GM12878 (cell line): ENCODE measurements around the gene PIGBOS1. TPM values are rescaled to one million over a fixed set of nuclear protein-coding genes. Genes with fewer than 3 reads are reported as not detected.
"Not testable (repeated sequence)": the region's sequence is repeated elsewhere in the genome, so short reads cannot be mapped to it uniquely, and the experiment has no call there.

Source experiments
- ATAC-seq: fragments of 200-7000 bp; cut with Tn5 transposase; 3 replicates; pipeline ENCODE4 v1.9.1; 2020; ENCODE audit warnings: mild to moderate bottlenecking, moderate library complexity
- BruUV-seq: library from RNA; stranded (reverse); fragments of 400-500 nt; replicated peaks from 2 replicates; lab custom pipeline; 2021; lab: Mats Ljungman, UMichigan
- CTCF ChIA-PET: fragments of 300-600 bp; sonication (Branson Sonifier 250); formaldehyde crosslinking; extraction: SDS; loops from one replicate; lab custom pipeline; 2021; ENCODE audit warnings: inconsistent platforms; lab: Yijun Ruan, JAX
- POLR2A ChIA-PET: fragments of 350-600 bp; formaldehyde crosslinking; extraction: SDS; loops from one replicate; lab custom pipeline; 2021; ENCODE audit warnings: inconsistent platforms; lab: Charles Lee
- RAD21 ChIA-PET: fragments of 300-600 bp; sonication (Branson Sonifier 250); formaldehyde crosslinking; loops from one replicate; lab custom pipeline; 2023; ENCODE audit warnings: antibody characterized with exemption; ENCODE audit not compliant: unreplicated experiment; lab: Charles Lee
- SMC1A ChIA-PET: fragments of 300-600 bp; sonication (Branson Sonifier 250); formaldehyde crosslinking; loops from one replicate; lab custom pipeline; 2023; ENCODE audit not compliant: unreplicated experiment, uncharacterized antibody; lab: Charles Lee
- DNase-seq: peaks from one replicate; pipeline ENCODE4 v3.0.0-alpha.2; 2011; ENCODE audit warnings: low read depth, low spot score
- FAIRE-seq: peaks from 3 replicates; lab custom pipeline; 2011; peaks lifted over from hg19 to GRCh38; lab: Jason Lieb, UNC
- H2AFZ ChIP-seq: 2 replicates; pipeline ENCODE4 v1.6.0; 2011; ENCODE audit warnings: low read depth, low read length, control low read depth; ENCODE audit not compliant: control insufficient read depth
- H3K27ac ChIP-seq: 2 replicates; pipeline ENCODE4 v1.5.1; 2011; ENCODE audit warnings: control low read depth; ENCODE audit not compliant: control insufficient read depth, insufficient read depth
- H3K27me3 ChIP-seq, 2 experiments: replicated peaks in 1 of 2; 2 replicates each; pipeline versions ENCODE4 v1.6.0 to v1.6.1; 2011; ENCODE audit warnings: low read length in 1 of 2; ENCODE audit not compliant: control insufficient read depth in 2 of 2, insufficient read depth in 2 of 2
- H3K36me3 ChIP-seq, 2 experiments: 2 replicates each; pipeline ENCODE4 v1.5.1; 2011; ENCODE audit warnings: low read length in 1 of 2; ENCODE audit not compliant: control insufficient read depth in 2 of 2, insufficient read depth in 2 of 2
- H3K4me1 ChIP-seq: 2 replicates; pipeline ENCODE4 v1.6.1; 2011; ENCODE audit warnings: mild to moderate bottlenecking, low read length, moderate library complexity, mixed read lengths; ENCODE audit not compliant: control insufficient read depth, insufficient read depth
- H3K4me2 ChIP-seq: 2 replicates; pipeline ENCODE4 v1.6.0; 2011; ENCODE audit warnings: control low read depth; ENCODE audit not compliant: control insufficient read depth, insufficient read depth
- H3K4me3 ChIP-seq: fragments of 200-600 bp; sonication (generic); 2 replicates; pipeline ENCODE4 v1.5.1; 2016
- H3K79me2 ChIP-seq: 2 replicates; pipeline ENCODE4 v1.6.0; 2011; ENCODE audit warnings: low read length; ENCODE audit not compliant: control insufficient read depth, insufficient read depth
- H3K9ac ChIP-seq: 2 replicates; pipeline ENCODE4 v1.8.0; 2011; ENCODE audit warnings: low read length, control low read depth, mixed read lengths; ENCODE audit not compliant: control insufficient read depth, insufficient read depth
- H3K9me3 ChIP-seq: replicated peaks from 3 replicates; pipeline ENCODE4 v1.5.1; 2011; ENCODE audit warnings: mild to moderate bottlenecking, low read length; ENCODE audit not compliant: control insufficient read depth, insufficient read depth
- H4K20me1 ChIP-seq: 2 replicates; pipeline ENCODE4 v1.6.0; 2011; ENCODE audit not compliant: control insufficient read depth, insufficient read depth
- WGBS: methylation state at CpG from one replicate; pipeline ENCODE4 v1.1.6; 2016; ENCODE audit warnings: low lambda C conversion rate; ENCODE audit not compliant: insufficient replicate concordance, insufficient coverage; ENCODE audit errors: missing lambda C conversion rate; 5-methylcytosine and 5-hydroxymethylcytosine counted together
- in situ Hi-C: fragments of 300-500 bp; cut with MboI; formaldehyde crosslinking; loops from 9 replicates; pipeline ENCODE4 v1.14.3; 2018; ENCODE audit warnings: mixed read lengths
- intact Hi-C: fragments of 100-400 bp; cut with micrococcal nuclease; formaldehyde crosslinking; loops from one replicate; pipeline ENCODE4 v1.14.2; 2022; ENCODE audit not compliant: unreplicated experiment
- polyA plus RNA-seq, 11 experiments: library from polyadenylated mRNA; depleted of rRNA in 4 of 11; unstranded in 6 of 11; stranded (reverse) in 5 of 11; fragments of >200 nt; fragmentation: Nextera tagmentation in 4 of 11; fragmentation: Illumina TruSeq in 1 of 11; extraction: Ambion mirVana in 4 of 11; extraction: Trizol in 1 of 11; gene quantifications; 1 replicate in 1 of 11; 2 replicates in 10 of 11; pipeline versions ENCODE4 v1.2.1 to v1.2.3, GENCODE V29; 2011 to 2016; ENCODE audit warnings: inconsistent platforms in 2 of 11, missing spikeins in 2 of 11, low read depth in 1 of 11
- total RNA-seq, 4 experiments: library from RNA; depleted of rRNA in 3 of 4; stranded (reverse); fragments of >200 nt in 3 of 4; fragmentation: Illumina TruSeq in 1 of 4; extraction: Trizol in 1 of 4; gene quantifications; 2 replicates each; pipeline versions ENCODE4 v1.2.1 to v1.2.3, GENCODE V29; 2013 to 2021
- TF ChIP-seq, protein P1 (sequence below): fragments of 450-650 bp; IDR thresholded peaks from 2 replicates; pipeline ENCODE4 v1.6.1; 2016; ENCODE audit warnings: mild to moderate bottlenecking

The PIGBOS1 gene
- total and polyA plus RNA-seq, 10 of the 15 experiments (the other 5 are each of a cell fraction or from before 2014, with no cell fraction given), result 7.1 to 24.7 (median 10.2) TPM

DNA sequence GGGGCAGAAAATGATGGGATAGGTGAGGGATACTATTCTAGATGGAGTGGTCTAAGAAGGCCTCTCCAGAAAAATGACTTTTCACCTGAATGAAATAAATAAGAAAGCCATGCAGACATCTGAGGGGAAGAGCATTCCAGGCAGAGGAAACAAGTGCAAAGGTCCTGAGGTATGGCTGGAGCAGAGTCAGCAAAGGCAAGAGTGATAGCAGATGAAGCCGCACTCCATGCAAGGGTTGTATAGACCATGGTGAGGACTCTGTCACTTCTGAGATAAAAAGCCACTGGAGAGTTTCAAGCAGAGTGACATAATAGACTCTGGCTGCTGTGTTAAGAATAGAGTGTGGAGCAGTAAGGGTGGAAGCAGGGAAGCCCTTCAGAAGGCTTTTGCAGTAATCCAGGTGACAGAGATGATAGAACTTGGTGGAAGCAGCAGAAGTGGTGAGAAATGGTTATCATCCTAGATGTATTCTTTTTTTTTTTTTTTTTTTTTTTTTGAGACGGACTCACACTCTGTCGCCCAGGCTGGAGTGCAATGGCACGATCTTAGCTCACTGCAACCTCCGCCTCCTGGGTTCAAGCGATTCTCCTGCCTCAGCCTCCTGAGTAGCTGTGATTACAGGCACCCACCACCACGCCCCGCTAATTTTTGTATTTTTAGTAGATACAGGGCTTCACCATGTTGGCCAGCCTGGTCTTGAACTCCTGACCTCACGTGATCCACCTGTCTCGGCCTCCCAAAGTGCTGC lies 32.3 kb downstream of the PIGBOS1 start:
- POLR2A ChIA-PET, result interaction anchor here (0.6 to 1.5 kb wide), 3 partner anchors 10 to 692 kb away, joined by 3 to 9 read pairs (median 3); no protein-coding TSS in a partner anchor
- H3K4me2 ChIP-seq, BruUV-seq, H4K20me1 ChIP-seq, FAIRE-seq, in situ Hi-C loops, ATAC-seq, H3K27ac ChIP-seq, H3K9ac ChIP-seq, H3K4me3 ChIP-seq, H3K9me3 ChIP-seq, H3K36me3 ChIP-seq, H3K27me3 ChIP-seq, H2AFZ ChIP-seq, DNase-seq: not testable (repeated sequence)
- WGBS, result 100% methylated on average over 9 of the region's 10 CpGs
- CTCF ChIA-PET, result interaction anchor here (1.8 to 3.0 kb wide), 3 partner anchors 9 to 69 kb away, joined by 3 to 34 read pairs (median 9); no protein-coding TSS in a partner anchor
- TF ChIP-seq, protein P1, sequence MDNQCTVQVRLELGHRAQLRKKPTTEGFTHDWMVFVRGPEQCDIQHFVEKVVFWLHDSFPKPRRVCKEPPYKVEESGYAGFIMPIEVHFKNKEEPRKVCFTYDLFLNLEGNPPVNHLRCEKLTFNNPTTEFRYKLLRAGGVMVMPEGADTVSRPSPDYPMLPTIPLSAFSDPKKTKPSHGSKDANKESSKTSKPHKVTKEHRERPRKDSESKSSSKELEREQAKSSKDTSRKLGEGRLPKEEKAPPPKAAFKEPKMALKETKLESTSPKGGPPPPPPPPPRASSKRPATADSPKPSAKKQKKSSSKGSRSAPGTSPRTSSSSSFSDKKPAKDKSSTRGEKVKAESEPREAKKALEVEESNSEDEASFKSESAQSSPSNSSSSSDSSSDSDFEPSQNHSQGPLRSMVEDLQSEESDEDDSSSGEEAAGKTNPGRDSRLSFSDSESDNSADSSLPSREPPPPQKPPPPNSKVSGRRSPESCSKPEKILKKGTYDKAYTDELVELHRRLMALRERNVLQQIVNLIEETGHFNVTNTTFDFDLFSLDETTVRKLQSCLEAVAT, result peak; percentile 95
- RAD21 ChIA-PET, result interaction anchor here (1.1 to 3.2 kb wide), 5 partner anchors 9 to 153 kb away, joined by 4 to 26 read pairs (median 10); no protein-coding TSS in a partner anchor
- peaks cover 19% of the 10 kb centered on the region for H3K79me2 ChIP-seq
- SMC1A ChIA-PET, result interaction anchor here (0.9 to 11.6 kb wide), 7 partner anchors 18 to 1312 kb away, joined by 3 to 110 read pairs (median 3); no protein-coding TSS in a partner anchor
- intact Hi-C loops, result loop anchor here (10.0 kb wide), 2 partner anchors 702 to 772 kb away; no protein-coding TSS in a partner anchor
- H3K4me1 ChIP-seq, result peaks cover 14% of the 10 kb centered on the region
